HTR-8/SVneo (cell line): ENCODE measurements around the gene RAB20.
A peak's percentile ranks its signal among the peaks of the same experiment; 100 is the strongest.

ENCODE experiments used
- DNase-seq: peaks from one replicate; pipeline ENCODE4 v3.0.0; 2011; ENCODE audit warnings: low spot score, mixed read lengths; ENCODE audit not compliant: insufficient read length
- FAIRE-seq: peaks from 2 replicates; lab custom pipeline; 2011; peaks lifted over from hg19 to GRCh38; lab: Jason Lieb, UNC

RAB20 gene

GRCh38 chr13:110518571-110518970 lies 43.0 kb downstream of the RAB20 start:
- DNase-seq = no peak
- no peak for FAIRE-seq

- no peak for DNase-seq
- FAIRE-seq = no peak
Observed at GRCh38 chr13:110518226-110518525, 43.3 kb downstream of the RAB20 start.

- FAIRE-seq (no peak), DNase-seq (no peak)
Observed at GRCh38 chr13:110517505-110518225, 43.9 kb downstream of the RAB20 start.

- no peak for FAIRE-seq
- no peak for DNase-seq
Observed at GRCh38 chr13:110516500-110516899, 45.0 kb downstream of the RAB20 start.

GRCh38 chr13:110512198-110512740 lies 49.3 kb downstream of the RAB20 start:
- FAIRE-seq = no peak

GRCh38 chr13:110511509-110512181 lies 49.9 kb downstream of the RAB20 start:
- DNase-seq (no peak), FAIRE-seq (no peak)

More at GRCh38 chr13:110512198-110512740, 49.3 kb downstream of the RAB20 start:
- DNase-seq = no peak

GRCh38 chr13:110509971-110510786 lies 51.3 kb downstream of the RAB20 start:
- DNase-seq (no peak), FAIRE-seq (peak; percentile 52)

GRCh38 chr13:110509478-110509926 lies 52.0 kb downstream of the RAB20 start:
- no peak for DNase-seq
- no peak for FAIRE-seq

GRCh38 chr13:110507678-110508381 lies 53.7 kb downstream of the RAB20 start:
- no peak for FAIRE-seq

GRCh38 chr13:110506859-110507566 lies 54.5 kb downstream of the RAB20 start:
- no peak for FAIRE-seq

More at GRCh38 chr13:110507678-110508381, 53.7 kb downstream of the RAB20 start:
- DNase-seq = no peak

GRCh38 chr13:110506396-110506795 lies 55.1 kb downstream of the RAB20 start:
- FAIRE-seq = no peak
- no peak for DNase-seq

More at GRCh38 chr13:110506859-110507566, 54.5 kb downstream of the RAB20 start:
- DNase-seq = no peak

- DNase-seq (no peak), FAIRE-seq (no peak)
Observed at GRCh38 chr13:110505594-110505993, 55.9 kb downstream of the RAB20 start.

- FAIRE-seq (no peak), DNase-seq (no peak)
Observed at GRCh38 chr13:110503979-110504499, 57.5 kb downstream of the RAB20 start.

- DNase-seq = no peak
- no peak for FAIRE-seq
Observed at GRCh38 chr13:110503037-110503901, 58.3 kb downstream of the RAB20 start.

- no peak for DNase-seq
- no peak for FAIRE-seq
Observed at GRCh38 chr13:110501188-110501587, 60.3 kb downstream of the RAB20 start.

- FAIRE-seq (no peak), DNase-seq (no peak)
Observed at GRCh38 chr13:110500341-110500740, 61.2 kb downstream of the RAB20 start.

GRCh38 chr13:110499621-110500281 lies 61.8 kb downstream of the RAB20 start:
- no peak for FAIRE-seq
- DNase-seq = no peak

GRCh38 chr13:110498765-110499164 lies 62.8 kb downstream of the RAB20 start:
- no peak for FAIRE-seq

More at GRCh38 chr13:110498765-110499164, 62.8 kb downstream of the RAB20 start:
- DNase-seq = no peak
